AG04450 (cell line): ENCODE data around the gene GLDC. TPM values are rescaled to one million over a fixed set of nuclear protein-coding genes. Genes with fewer than 3 reads are reported as not detected.
"Not testable (repeated sequence)": the region's sequence is repeated elsewhere in the genome, so short reads cannot be mapped to it uniquely, and the experiment has no call there.

Source experiments
- CTCF ChIA-PET: fragments of 300-600, 350-600 bp; formaldehyde crosslinking; extraction: SDS; loops from one replicate; lab custom pipeline; 2022; ENCODE audit warnings: antibody characterized with exemption, inconsistent platforms; lab: Charles Lee
- POLR2A ChIA-PET: fragments of 350-600 bp; formaldehyde crosslinking; extraction: SDS; loops from one replicate; lab custom pipeline; 2021; ENCODE audit warnings: antibody characterized with exemption, inconsistent platforms; lab: Yijun Ruan, JAX
- DNase-seq: peaks from one replicate; pipeline ENCODE4 v3.0.0-alpha.2; 2011; ENCODE audit warnings: low read depth, low spot score
- H3K27ac ChIP-seq: one replicate; pipeline ENCODE4 v1.5.1; 2012; ENCODE audit warnings: low read depth, low read length, control low read depth
- H3K27me3 ChIP-seq: one replicate; pipeline ENCODE4 v1.6.0; 2012; ENCODE audit warnings: low read length; ENCODE audit not compliant: control insufficient read depth, insufficient read depth
- H3K4me3 ChIP-seq: 2 replicates; pipeline ENCODE4 v1.5.1; 2011; ENCODE audit warnings: mild to moderate bottlenecking, low read depth, low read length, control low read depth
- H3K9me3 ChIP-seq: 2 replicates; pipeline ENCODE4 v1.5.1; 2012; ENCODE audit warnings: low read length; ENCODE audit not compliant: control insufficient read depth, insufficient read depth
- polyA plus RNA-seq: library from polyadenylated mRNA; depleted of rRNA; stranded (reverse); fragments of >200 nt; gene quantifications from 2 replicates; pipeline ENCODE4 v1.2.3, GENCODE V29; 2011
- TF ChIP-seq, protein P1 (sequence below): IDR thresholded peaks from 2 replicates; pipeline ENCODE4 v1.5.1; 2011; ENCODE audit warnings: low read depth, low read length, control low read depth, inconsistent platforms

Gene GLDC
- polyA plus RNA-seq, 1 experiment: 0.20 TPM

DNA sequence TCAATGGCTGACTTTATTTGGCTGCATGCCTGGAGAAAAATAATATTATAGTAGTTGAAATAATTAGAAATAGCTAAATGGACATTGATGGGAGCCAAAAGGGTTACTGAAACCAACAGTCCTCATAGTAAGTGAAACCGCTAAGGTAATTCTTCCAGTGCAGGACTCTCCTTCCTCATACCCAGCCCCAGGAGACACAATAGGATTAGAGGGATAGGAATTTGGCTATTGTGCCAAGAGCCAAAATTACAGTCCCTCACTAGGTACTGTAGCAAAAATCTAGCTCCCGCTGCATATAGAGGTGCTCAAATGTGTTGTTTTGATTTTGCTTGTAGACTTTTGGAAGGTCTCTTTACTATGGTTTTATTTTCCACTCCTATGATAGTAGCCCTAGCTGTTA, 20.2 kb downstream of the GLDC start:
- no peak overlapping the region for H3K27ac ChIP-seq
- H3K9me3 ChIP-seq: no peaks in the 10 kb centered on the region
- TF ChIP-seq, protein P1, sequence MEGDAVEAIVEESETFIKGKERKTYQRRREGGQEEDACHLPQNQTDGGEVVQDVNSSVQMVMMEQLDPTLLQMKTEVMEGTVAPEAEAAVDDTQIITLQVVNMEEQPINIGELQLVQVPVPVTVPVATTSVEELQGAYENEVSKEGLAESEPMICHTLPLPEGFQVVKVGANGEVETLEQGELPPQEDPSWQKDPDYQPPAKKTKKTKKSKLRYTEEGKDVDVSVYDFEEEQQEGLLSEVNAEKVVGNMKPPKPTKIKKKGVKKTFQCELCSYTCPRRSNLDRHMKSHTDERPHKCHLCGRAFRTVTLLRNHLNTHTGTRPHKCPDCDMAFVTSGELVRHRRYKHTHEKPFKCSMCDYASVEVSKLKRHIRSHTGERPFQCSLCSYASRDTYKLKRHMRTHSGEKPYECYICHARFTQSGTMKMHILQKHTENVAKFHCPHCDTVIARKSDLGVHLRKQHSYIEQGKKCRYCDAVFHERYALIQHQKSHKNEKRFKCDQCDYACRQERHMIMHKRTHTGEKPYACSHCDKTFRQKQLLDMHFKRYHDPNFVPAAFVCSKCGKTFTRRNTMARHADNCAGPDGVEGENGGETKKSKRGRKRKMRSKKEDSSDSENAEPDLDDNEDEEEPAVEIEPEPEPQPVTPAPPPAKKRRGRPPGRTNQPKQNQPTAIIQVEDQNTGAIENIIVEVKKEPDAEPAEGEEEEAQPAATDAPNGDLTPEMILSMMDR: no peak
- H3K27me3 ChIP-seq: peaks cover 9% of the 10 kb centered on the region
- ChIA-PET CTCF (interaction anchor here (1.4 kb wide), 1 partner anchor 40 kb away, joined by 3 read pairs; no protein-coding TSS in a partner anchor), POLR2A (no interaction called here)
- no peak for DNase-seq
- no peak overlapping the region for H3K4me3 ChIP-seq

DNA sequence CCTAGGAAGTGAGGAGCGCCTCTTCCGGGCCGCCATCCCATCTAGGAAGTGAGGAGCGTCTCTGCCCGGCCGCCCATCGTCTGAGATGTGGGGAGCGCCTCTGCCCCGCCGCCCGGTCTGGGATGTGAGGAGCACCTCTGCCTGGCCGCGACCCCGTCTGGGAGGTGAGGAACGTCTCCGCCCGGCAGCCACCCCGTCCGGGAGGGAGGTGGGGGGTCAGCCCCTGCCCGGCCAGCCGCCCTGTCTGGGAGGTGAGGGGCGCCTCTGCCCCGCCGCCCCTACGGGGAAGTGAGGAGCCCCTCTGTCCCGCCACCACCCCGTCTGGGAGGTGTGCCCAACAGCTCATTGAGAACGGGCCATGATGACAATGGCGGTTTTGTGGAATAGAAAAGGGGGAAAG, 22.7 kb downstream of the GLDC start:
- POLR2A ChIA-PET, H3K27ac ChIP-seq, H3K27me3 ChIP-seq, H3K4me3 ChIP-seq, H3K9me3 ChIP-seq, CTCF ChIA-PET, DNase-seq: not testable (repeated sequence)

DNA sequence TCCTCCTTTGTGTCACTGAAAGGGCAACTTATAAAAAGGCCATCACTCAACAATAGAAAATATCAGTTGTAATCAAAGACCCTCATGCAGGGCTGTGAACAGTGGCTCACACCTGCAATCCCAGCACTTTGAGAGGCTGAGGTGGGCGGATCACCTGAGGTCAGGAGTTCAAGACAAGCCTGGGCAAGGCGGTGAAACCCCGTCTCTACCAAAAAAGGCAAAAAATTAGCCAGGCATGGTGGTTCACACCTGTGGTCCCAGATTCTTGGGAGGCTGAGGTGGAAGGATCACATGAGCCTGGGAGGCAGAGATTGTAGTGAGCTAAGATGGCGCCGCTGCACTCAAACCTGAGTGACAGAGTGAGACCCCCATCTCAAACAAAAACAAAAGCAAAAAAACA, 24.7 kb downstream of the GLDC start:
- CTCF ChIA-PET: no interaction called here
- no peak for DNase-seq
- H3K4me3 ChIP-seq: no peak overlapping the region
- POLR2A ChIA-PET: no interaction called here
- no peaks in the 10 kb centered on the region for H3K9me3 ChIP-seq
- no peaks in the 10 kb centered on the region for H3K27me3 ChIP-seq
- TF ChIP-seq, protein P1: no peak
- no peak overlapping the region for H3K27ac ChIP-seq

DNA sequence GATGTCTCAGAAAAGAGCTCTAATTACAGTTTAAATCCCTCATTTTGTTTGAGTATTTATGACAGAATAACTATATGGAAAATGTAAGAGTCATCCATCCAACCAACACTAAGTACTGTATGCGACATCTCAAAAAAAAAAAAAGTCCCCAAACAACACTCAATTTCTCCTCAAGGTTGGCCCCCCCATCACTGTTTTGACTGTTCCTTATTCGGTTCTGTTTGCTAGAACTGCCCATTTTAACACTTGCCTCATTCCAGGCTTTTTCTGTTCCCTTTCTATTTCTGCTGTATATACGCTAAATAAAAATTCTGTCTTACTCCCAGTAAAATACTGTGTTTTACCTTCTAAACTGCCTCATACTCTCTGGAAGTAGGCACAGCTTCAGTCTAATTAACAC, 25.2 kb downstream of the GLDC start:
- CTCF ChIA-PET: no interaction called here
- POLR2A ChIA-PET: no interaction called here
- Histone ChIP-seq H3K27me3 (no peaks in the 10 kb centered on the region), H3K4me3 (no peak overlapping the region), H3K9me3 (no peaks in the 10 kb centered on the region), H3K27ac (no peak overlapping the region)
- DNase-seq: no peak
- TF ChIP-seq, protein P1: no peak

DNA sequence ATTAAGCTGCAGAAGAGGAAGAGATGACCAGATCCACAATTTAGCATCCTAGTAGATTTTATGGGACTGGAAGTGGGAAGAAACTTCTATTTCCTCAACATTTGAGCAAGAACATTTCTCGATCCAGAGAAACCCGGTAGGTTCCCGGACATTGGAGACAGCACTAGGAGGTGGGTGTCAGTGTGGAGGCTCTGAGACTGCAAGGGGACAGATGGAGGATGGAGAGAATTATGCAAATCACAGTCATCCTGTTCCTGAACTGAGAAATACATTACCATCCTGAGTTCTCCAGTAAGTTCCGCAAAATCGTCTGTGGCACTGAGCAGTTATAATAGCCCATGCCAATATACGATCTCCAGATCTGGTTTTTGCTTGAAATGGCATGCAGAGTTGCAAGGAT, 25.6 kb downstream of the GLDC start:
- no peaks in the 10 kb centered on the region for H3K27me3 ChIP-seq
- H3K9me3 ChIP-seq: no peaks in the 10 kb centered on the region
- TF ChIP-seq, protein P1: no peak
- H3K4me3 ChIP-seq: no peak overlapping the region
- no peak for DNase-seq
- POLR2A ChIA-PET: no interaction called here
- no peak overlapping the region for H3K27ac ChIP-seq
- CTCF ChIA-PET: no interaction called here
